RWPE1 (cell line): ENCODE results near the gene LTO1.
A peak's percentile ranks its signal among the peaks of the same experiment; 100 is the strongest.

ENCODE experiments used
- CTCF ChIA-PET: fragments of 350-600 bp; sonication (Branson Sonifier 250); formaldehyde crosslinking; extraction: SDS; loops from one replicate; lab custom pipeline; 2021; lab: Yijun Ruan, JAX
- POLR2A ChIA-PET: fragments of 400-600 bp; formaldehyde crosslinking; extraction: SDS; loops from one replicate; lab custom pipeline; 2020; ENCODE audit warnings: antibody characterized with exemption; ENCODE audit not compliant: low non-redundant PET; lab: Yijun Ruan, JAX
- DNase-seq: peaks from one replicate; pipeline ENCODE4 v3.0.0; 2012; ENCODE audit warnings: low spot score
- H3K27ac ChIP-seq: fragments of 450-650 bp; 2 replicates; pipeline ENCODE4 v1.5.1; 2017
- TF ChIP-seq, protein P1 (sequence below): fragments of 450-650 bp; conservative IDR thresholded peaks from 2 replicates; pipeline ENCODE4 v1.5.1; 2017; ENCODE audit warnings: low read depth, mild to moderate bottlenecking

LTO1 gene

GRCh38 chr11:69644962-69645675, 30.0 kb downstream of the LTO1 start:
- DNase-seq, result no peak
- TF ChIP-seq, protein P1, sequence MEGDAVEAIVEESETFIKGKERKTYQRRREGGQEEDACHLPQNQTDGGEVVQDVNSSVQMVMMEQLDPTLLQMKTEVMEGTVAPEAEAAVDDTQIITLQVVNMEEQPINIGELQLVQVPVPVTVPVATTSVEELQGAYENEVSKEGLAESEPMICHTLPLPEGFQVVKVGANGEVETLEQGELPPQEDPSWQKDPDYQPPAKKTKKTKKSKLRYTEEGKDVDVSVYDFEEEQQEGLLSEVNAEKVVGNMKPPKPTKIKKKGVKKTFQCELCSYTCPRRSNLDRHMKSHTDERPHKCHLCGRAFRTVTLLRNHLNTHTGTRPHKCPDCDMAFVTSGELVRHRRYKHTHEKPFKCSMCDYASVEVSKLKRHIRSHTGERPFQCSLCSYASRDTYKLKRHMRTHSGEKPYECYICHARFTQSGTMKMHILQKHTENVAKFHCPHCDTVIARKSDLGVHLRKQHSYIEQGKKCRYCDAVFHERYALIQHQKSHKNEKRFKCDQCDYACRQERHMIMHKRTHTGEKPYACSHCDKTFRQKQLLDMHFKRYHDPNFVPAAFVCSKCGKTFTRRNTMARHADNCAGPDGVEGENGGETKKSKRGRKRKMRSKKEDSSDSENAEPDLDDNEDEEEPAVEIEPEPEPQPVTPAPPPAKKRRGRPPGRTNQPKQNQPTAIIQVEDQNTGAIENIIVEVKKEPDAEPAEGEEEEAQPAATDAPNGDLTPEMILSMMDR, result no peak
- ChIA-PET POLR2A (no interaction called here), CTCF (interaction anchor here (1.1 to 5.1 kb wide), 3 partner anchors 25 to 544 kb away, joined by 4 to 69 read pairs (median 5); no protein-coding TSS in a partner anchor)
- H3K27ac ChIP-seq, result peak overlapping the region; percentile 87

GRCh38 chr11:69644071-69644961, 30.8 kb downstream of the LTO1 start:
- DNase-seq, result no peak
- H3K27ac ChIP-seq, result peak overlapping the region; percentile 87
- CTCF ChIA-PET, result interaction anchor here (0.5 to 5.1 kb wide), 14 partner anchors 26 to 597 kb away, joined by 3 to 69 read pairs (median 4); partner anchors contain the start of gene LTO1
- POLR2A ChIA-PET, result no interaction called here
- TF ChIP-seq, protein P1, result peak; percentile 27; the same call in 1 of the 2 replicates

- CTCF ChIA-PET, result interaction anchor here (0.5 to 5.1 kb wide), 15 partner anchors 26 to 596 kb away, joined by 3 to 69 read pairs (median 4); partner anchors contain the start of gene LTO1
- H3K27ac ChIP-seq, result peak overlapping the region; percentile 87
These were observed 31.5 kb downstream of the LTO1 start for GRCh38 chr11:69643646-69644045.

GRCh38 chr11:69642913-69643632, 32.1 kb downstream of the LTO1 start:
- no peak for DNase-seq
- ChIA-PET CTCF (interaction anchor here (0.6 to 5.1 kb wide), 12 partner anchors 19 to 555 kb away, joined by 3 to 69 read pairs (median 3); partner anchors contain the start of gene LTO1), POLR2A (no interaction called here)
- H3K27ac ChIP-seq, result peak overlapping the region; percentile 87
- TF ChIP-seq, protein P1, result peak; percentile 86

More at GRCh38 chr11:69643646-69644045, 31.5 kb downstream of the LTO1 start:
- TF ChIP-seq, protein P1, result peak; percentile 49
- POLR2A ChIA-PET, result no interaction called here
- no peak for DNase-seq

DNA sequence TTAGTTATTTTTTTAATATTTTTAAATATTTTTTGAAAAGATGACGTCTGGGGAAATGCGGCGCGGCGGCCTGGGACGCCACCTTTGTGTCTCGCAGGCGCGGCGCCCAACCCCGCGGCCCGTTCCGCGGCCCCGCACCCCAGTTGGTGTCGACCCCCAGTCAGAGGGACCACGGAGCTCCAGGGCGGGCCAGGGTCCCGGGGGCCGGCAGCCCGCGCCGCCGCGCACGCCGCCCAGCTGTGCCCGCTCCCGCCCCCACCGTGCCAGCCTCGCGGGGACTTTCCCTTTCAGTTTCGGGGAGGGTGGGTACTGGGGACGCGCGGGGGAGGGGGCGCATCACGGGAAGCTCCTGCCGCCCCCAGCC, 32.6 kb downstream of the LTO1 start:
- no peak for DNase-seq
- CTCF ChIA-PET, result interaction anchor here (0.6 to 5.1 kb wide), 7 partner anchors 19 to 554 kb away, joined by 3 to 69 read pairs (median 3); partner anchors contain the start of gene LTO1
- peak overlapping the region; percentile 87 for H3K27ac ChIP-seq
- TF ChIP-seq, protein P1, result no peak
- POLR2A ChIA-PET, result no interaction called here
